Lower leg skin (tissue), 3 donors: ENCODE data around the gene SLC6A18.

Experiments
- POLR2A ChIP-seq, 2 donors: fragments of 450-650 bp; IDR thresholded peaks; one replicate each; pipeline ENCODE4 v1.6.1; 2016 to 2017; ENCODE audit warnings: antibody characterized with exemption in 2 of 2, mild to moderate bottlenecking in 1 of 2, moderate library complexity in 1 of 2
- TF ChIP-seq, protein P1 (sequence below), 3 donors: fragments of 450-650 bp; IDR thresholded peaks; one replicate each; pipeline ENCODE4 v1.5.1; 2016; ENCODE audit warnings: antibody characterized with exemption in 3 of 3, mild to moderate bottlenecking in 3 of 3, moderate library complexity in 2 of 3

DNA sequence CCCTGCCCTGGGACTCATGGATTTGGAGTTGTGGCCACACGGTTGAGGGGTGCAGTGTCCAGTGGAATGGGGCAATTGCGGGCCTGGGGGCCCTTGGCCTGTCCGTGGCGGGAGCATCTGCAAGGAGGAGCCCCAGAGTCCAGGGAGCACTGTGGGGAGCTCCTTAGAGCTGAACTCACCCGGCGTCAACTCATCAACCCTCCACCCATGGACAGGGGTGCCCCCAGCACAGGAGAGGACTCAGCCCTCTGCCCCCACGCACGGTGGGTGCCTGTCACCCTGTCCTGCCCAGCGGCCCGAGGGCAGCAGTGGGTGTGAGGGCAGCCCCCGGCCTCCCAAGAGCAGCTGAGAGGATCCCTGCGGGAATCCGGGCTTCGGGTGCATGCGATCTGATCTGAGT, 550 bp upstream of the SLC6A18 start:
- TF ChIP-seq, protein P1, sequence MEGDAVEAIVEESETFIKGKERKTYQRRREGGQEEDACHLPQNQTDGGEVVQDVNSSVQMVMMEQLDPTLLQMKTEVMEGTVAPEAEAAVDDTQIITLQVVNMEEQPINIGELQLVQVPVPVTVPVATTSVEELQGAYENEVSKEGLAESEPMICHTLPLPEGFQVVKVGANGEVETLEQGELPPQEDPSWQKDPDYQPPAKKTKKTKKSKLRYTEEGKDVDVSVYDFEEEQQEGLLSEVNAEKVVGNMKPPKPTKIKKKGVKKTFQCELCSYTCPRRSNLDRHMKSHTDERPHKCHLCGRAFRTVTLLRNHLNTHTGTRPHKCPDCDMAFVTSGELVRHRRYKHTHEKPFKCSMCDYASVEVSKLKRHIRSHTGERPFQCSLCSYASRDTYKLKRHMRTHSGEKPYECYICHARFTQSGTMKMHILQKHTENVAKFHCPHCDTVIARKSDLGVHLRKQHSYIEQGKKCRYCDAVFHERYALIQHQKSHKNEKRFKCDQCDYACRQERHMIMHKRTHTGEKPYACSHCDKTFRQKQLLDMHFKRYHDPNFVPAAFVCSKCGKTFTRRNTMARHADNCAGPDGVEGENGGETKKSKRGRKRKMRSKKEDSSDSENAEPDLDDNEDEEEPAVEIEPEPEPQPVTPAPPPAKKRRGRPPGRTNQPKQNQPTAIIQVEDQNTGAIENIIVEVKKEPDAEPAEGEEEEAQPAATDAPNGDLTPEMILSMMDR (IDR thresholded peaks at IDR 0.05): no peak
- TF ChIP-seq POLR2A (IDR thresholded peaks at IDR 0.05): no peak
